Measurements from ENCODE around the gene THADA. TPM values are rescaled to one million over a fixed set of nuclear protein-coding genes. Genes with fewer than 3 reads are reported as not detected.

THADA gene
- total RNA-seq, 2 experiments from 2014 or later: 26.2 to 32.2 TPM

GRCh38 chr2:43180897-43181296 lies 414.9 kb downstream of the THADA start:
- peaks cover 10% of the 10 kb centered on the region for H3K36me3 Mint-ChIP-seq (ENCODE audit: low read depth)

More at GRCh38 chr2:43180897-43181296, 414.9 kb downstream of the THADA start:
- Mint-ChIP-seq H3K9me3 (peaks cover 2% of the 10 kb centered on the region), H3K27ac (no peak overlapping the region), H3K4me1 (peaks cover 78% of the 10 kb centered on the region), H3K27me3 (no peaks in the 10 kb centered on the region), H3K4me3 (no peak overlapping the region)
- no peak for DNase-seq
- CTCF ChIA-PET: interaction anchor here (0.6 to 6.5 kb wide), 6 partner anchors 9 to 43 kb away, joined by 3 to 42 read pairs (median 6); no protein-coding TSS in a partner anchor
- POLR2A ChIA-PET: interaction anchor here (0.8 kb wide), 1 partner anchor 12 kb away, joined by 3 read pairs; no protein-coding TSS in a partner anchor

Other genes starting within 250 kb of the THADA start
- gene PLEKHH2, start 41.2 kb upstream of the THADA start, total RNA-seq: under 1 TPM; 0.20 to 0.40 TPM
- not detected for gene C1GALT1C1L, start 80.4 kb upstream of the THADA start, total RNA-seq
- 1 to 10 TPM; 4.0 to 5.1 TPM for gene DYNC2LI1, start 178.0 kb upstream of the THADA start, total RNA-seq
- not detected for gene ABCG5, start 242.8 kb upstream of the THADA start, total RNA-seq
- gene ABCG8, start 242.9 kb upstream of the THADA start, total RNA-seq: not detected